Calu3 (cell line): ENCODE measurements around the gene ARHGEF12. TPM values are rescaled to one million over a fixed set of nuclear protein-coding genes. Genes with fewer than 3 reads are reported as not detected.
A peak's percentile ranks its signal among the peaks of the same experiment; 100 is the strongest.

ENCODE experiments used
- BruUV-seq: library from RNA; stranded (reverse); fragments of 400-500 nt; replicated peaks from 2 replicates; lab custom pipeline; 2021; lab: Mats Ljungman, UMichigan
- CTCF ChIA-PET: fragments of 300-600 bp; sonication (Branson Sonifier 250); formaldehyde crosslinking; loops from one replicate; lab custom pipeline; 2022; ENCODE audit warnings: antibody characterized with exemption; lab: Charles Lee
- DNase-seq: peaks from one replicate; pipeline ENCODE4 v3.0.0; 2022
- H3K27ac Mint-ChIP-seq: one replicate; pipeline ENCODE4 v1.8.0; 2022; ENCODE audit warnings: mixed read lengths; ENCODE audit not compliant: unreplicated experiment
- H3K27me3 Mint-ChIP-seq: one replicate; pipeline ENCODE4 v1.8.0; 2022; ENCODE audit warnings: mixed read lengths; ENCODE audit not compliant: unreplicated experiment
- H3K36me3 Mint-ChIP-seq: one replicate; pipeline ENCODE4 v1.8.0; 2022; ENCODE audit warnings: mild to moderate bottlenecking, moderate library complexity, mixed read lengths; ENCODE audit not compliant: insufficient read depth, unreplicated experiment
- H3K4me1 Mint-ChIP-seq: one replicate; pipeline ENCODE4 v1.8.0; 2022; ENCODE audit warnings: mild to moderate bottlenecking, low read depth, mixed read lengths; ENCODE audit not compliant: unreplicated experiment
- H3K4me3 Mint-ChIP-seq: one replicate; pipeline ENCODE4 v1.8.0; 2022; ENCODE audit warnings: mild to moderate bottlenecking, low read depth, moderate library complexity, mixed read lengths; ENCODE audit not compliant: unreplicated experiment
- H3K9me3 Mint-ChIP-seq: one replicate; pipeline ENCODE4 v1.8.0; 2022; ENCODE audit warnings: low read depth, mixed read lengths; ENCODE audit not compliant: unreplicated experiment
- intact Hi-C: fragments of 100-400 bp; cut with micrococcal nuclease; formaldehyde crosslinking; loops from one replicate; pipeline ENCODE4 v1.10.0; 2022; ENCODE audit not compliant: unreplicated experiment
- total RNA-seq: library from RNA; stranded (reverse); gene quantifications from 2 replicates; pipeline ENCODE4 v1.2.3, GENCODE V29; 2022
- TF ChIP-seq, protein P1 (sequence below): fragments of 200-600 bp; IDR thresholded peaks from one replicate; pipeline ENCODE4 v1.8.0; 2022; ENCODE audit warnings: antibody characterized with exemption; ENCODE audit not compliant: unreplicated experiment

ARHGEF12 gene
- total RNA-seq, 1 experiment from 2014 or later, result 50.0 TPM

- Mint-ChIP-seq H3K27me3 (peaks cover 76% of the 10 kb centered on the region), H3K36me3 (no peaks in the 10 kb centered on the region), H3K9me3 (no peaks in the 10 kb centered on the region), H3K27ac (no peak overlapping the region), H3K4me1 (peaks cover 10% of the 10 kb centered on the region), H3K4me3 (no peak overlapping the region)
- intact Hi-C loops, result no loop called here
- no peak for DNase-seq
- no TSS peak for BruUV-seq
- CTCF ChIA-PET, result interaction anchor here (0.6 kb wide), 1 partner anchor 12 kb away, joined by 3 read pairs; no protein-coding TSS in a partner anchor
- TF ChIP-seq, protein P1, sequence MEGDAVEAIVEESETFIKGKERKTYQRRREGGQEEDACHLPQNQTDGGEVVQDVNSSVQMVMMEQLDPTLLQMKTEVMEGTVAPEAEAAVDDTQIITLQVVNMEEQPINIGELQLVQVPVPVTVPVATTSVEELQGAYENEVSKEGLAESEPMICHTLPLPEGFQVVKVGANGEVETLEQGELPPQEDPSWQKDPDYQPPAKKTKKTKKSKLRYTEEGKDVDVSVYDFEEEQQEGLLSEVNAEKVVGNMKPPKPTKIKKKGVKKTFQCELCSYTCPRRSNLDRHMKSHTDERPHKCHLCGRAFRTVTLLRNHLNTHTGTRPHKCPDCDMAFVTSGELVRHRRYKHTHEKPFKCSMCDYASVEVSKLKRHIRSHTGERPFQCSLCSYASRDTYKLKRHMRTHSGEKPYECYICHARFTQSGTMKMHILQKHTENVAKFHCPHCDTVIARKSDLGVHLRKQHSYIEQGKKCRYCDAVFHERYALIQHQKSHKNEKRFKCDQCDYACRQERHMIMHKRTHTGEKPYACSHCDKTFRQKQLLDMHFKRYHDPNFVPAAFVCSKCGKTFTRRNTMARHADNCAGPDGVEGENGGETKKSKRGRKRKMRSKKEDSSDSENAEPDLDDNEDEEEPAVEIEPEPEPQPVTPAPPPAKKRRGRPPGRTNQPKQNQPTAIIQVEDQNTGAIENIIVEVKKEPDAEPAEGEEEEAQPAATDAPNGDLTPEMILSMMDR, result no peak
These were observed 180.5 kb downstream of the ARHGEF12 start for GRCh38 chr11:120516461-120517389.

GRCh38 chr11:120517390-120517761 lies 181.2 kb downstream of the ARHGEF12 start:
- BruUV-seq, result no TSS peak
- H3K9me3 Mint-ChIP-seq, result no peaks in the 10 kb centered on the region
- DNase-seq, result peak; percentile 10
- no peak overlapping the region for H3K27ac Mint-ChIP-seq
- no peak overlapping the region for H3K4me3 Mint-ChIP-seq
- H3K4me1 Mint-ChIP-seq, result peaks cover 10% of the 10 kb centered on the region
- CTCF ChIA-PET, result interaction anchor here (0.6 kb wide), 1 partner anchor 13 kb away, joined by 3 read pairs; no protein-coding TSS in a partner anchor
- no peaks in the 10 kb centered on the region for H3K36me3 Mint-ChIP-seq
- intact Hi-C loops, result no loop called here
- peaks cover 81% of the 10 kb centered on the region for H3K27me3 Mint-ChIP-seq
- TF ChIP-seq, protein P1, result no peak

DNA sequence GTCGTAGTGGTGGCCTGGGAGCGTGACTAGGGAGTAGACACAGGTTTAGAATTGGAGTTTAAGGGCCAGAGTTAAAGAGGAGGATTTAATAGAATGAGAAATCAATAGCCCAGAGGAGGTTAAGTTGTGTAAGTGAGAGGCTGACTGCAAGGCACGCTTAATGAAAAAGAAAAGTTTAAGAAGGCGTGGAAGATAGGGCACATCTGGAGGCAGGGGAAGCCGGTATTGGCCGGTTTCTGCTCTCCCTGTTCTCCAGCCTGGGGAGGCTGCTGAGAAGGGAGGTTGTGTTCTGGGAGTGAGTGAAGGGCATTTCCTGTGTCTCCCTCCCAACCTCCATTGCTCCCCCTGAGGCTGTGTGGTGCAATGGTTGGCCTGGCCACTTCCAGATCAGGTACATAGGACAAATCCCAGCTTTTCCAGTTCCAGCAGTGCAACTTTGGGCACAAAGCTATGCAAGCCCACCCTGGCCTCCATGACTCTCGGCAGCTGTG lies 181.6 kb downstream of the ARHGEF12 start:
- TF ChIP-seq, protein P1, result no peak
- no peak overlapping the region for H3K27ac Mint-ChIP-seq
- H3K9me3 Mint-ChIP-seq, result no peaks in the 10 kb centered on the region
- peaks cover 10% of the 10 kb centered on the region for H3K4me1 Mint-ChIP-seq
- intact Hi-C loops, result no loop called here
- CTCF ChIA-PET, result no interaction called here
- no peaks in the 10 kb centered on the region for H3K36me3 Mint-ChIP-seq
- no peak for DNase-seq
- peaks cover 81% of the 10 kb centered on the region for H3K27me3 Mint-ChIP-seq
- no peak overlapping the region for H3K4me3 Mint-ChIP-seq
- no TSS peak for BruUV-seq

GRCh38 chr11:120518356-120518755 lies 182.1 kb downstream of the ARHGEF12 start:
- TF ChIP-seq, protein P1, result no peak
- no peak overlapping the region for H3K4me3 Mint-ChIP-seq
- DNase-seq, result no peak
- peaks cover 10% of the 10 kb centered on the region for H3K4me1 Mint-ChIP-seq
- no peaks in the 10 kb centered on the region for H3K9me3 Mint-ChIP-seq
- CTCF ChIA-PET, result no interaction called here
- no peaks in the 10 kb centered on the region for H3K36me3 Mint-ChIP-seq
- H3K27me3 Mint-ChIP-seq, result peaks cover 81% of the 10 kb centered on the region
- no peak overlapping the region for H3K27ac Mint-ChIP-seq
- intact Hi-C loops, result no loop called here
- no TSS peak for BruUV-seq
